Endothelial cell of umbilical vein (primary cell): ENCODE measurements around the gene ZSWIM4. TPM values are rescaled to one million over a fixed set of nuclear protein-coding genes. Genes with fewer than 3 reads are reported as not detected.
A peak's percentile ranks its signal among the peaks of the same experiment; 100 is the strongest.

Experiments
- BruUV-seq: library from RNA; stranded (reverse); fragments of 400-500 nt; replicated peaks from 2 replicates; lab custom pipeline; 2021; lab: Mats Ljungman, UMichigan
- CTCF ChIA-PET: fragments of 300-600, 350-600 bp; sonication (Branson Sonifier 250); formaldehyde crosslinking; loops from one replicate; lab custom pipeline; 2021; ENCODE audit warnings: antibody characterized with exemption, inconsistent platforms; lab: Charles Lee
- POLR2A ChIA-PET: fragments of 300-600, 350-600 bp; sonication (Branson Sonifier 250); formaldehyde crosslinking; loops from one replicate; lab custom pipeline; 2021; ENCODE audit warnings: antibody characterized with exemption, inconsistent platforms; lab: Charles Lee
- DNase-seq: peaks from one replicate; pipeline ENCODE4 v3.0.0-alpha.2; 2011; ENCODE audit warnings: low read depth, low spot score
- FAIRE-seq: peaks from 2 replicates; lab custom pipeline; 2011; peaks lifted over from hg19 to GRCh38; lab: Jason Lieb, UNC
- H2AFZ ChIP-seq: 2 replicates; pipeline ENCODE4 v1.6.0; 2012; ENCODE audit warnings: low read depth, low read length, control low read depth, inconsistent platforms
- H3K27ac ChIP-seq: 2 replicates; pipeline ENCODE4 v1.5.1; 2011; ENCODE audit warnings: low read depth, mild to moderate bottlenecking, control low read depth, low read length, moderate library complexity; ENCODE audit not compliant: insufficient read depth
- H3K27me3 ChIP-seq, 2 experiments: 2 replicates each; pipeline versions ENCODE4 v1.6.0 to v1.6.1; 2011; ENCODE audit warnings: low read length in 2 of 2, mixed read lengths in 1 of 2; ENCODE audit not compliant: control insufficient read depth in 2 of 2, insufficient read depth in 2 of 2
- H3K36me3 ChIP-seq, 2 experiments: 2 replicates in 1 of 2; 3 replicates in 1 of 2; pipeline ENCODE4 v1.5.1; 2011; ENCODE audit warnings: low read length in 2 of 2, mild to moderate bottlenecking in 1 of 2, moderate library complexity in 1 of 2; ENCODE audit not compliant: control insufficient read depth in 2 of 2, insufficient read depth in 2 of 2; ENCODE audit errors: extremely low read depth in 1 of 2
- H3K4me1 ChIP-seq: 3 replicates; pipeline ENCODE4 v1.5.1; 2011; ENCODE audit warnings: mild to moderate bottlenecking, low read length; ENCODE audit not compliant: control insufficient read depth, insufficient read depth; ENCODE audit errors: extremely low read depth
- H3K4me2 ChIP-seq: 2 replicates; pipeline ENCODE4 v1.6.1; 2011; ENCODE audit warnings: low read length, control low read depth, mixed read lengths; ENCODE audit not compliant: insufficient read depth
- H3K4me3 ChIP-seq, 3 experiments: fragments of 200-600 bp in 1 of 3; sonication (generic), shearing (Covaris generic) in 1 of 3; replicated peaks in 1 of 3; 2 replicates each; pipeline ENCODE4 v1.5.1; 2011 to 2016; ENCODE audit warnings: control low read depth in 3 of 3, low read length in 3 of 3, mild to moderate bottlenecking in 2 of 3, inconsistent platforms in 1 of 3, low read depth in 1 of 3, moderate library complexity in 1 of 3; ENCODE audit not compliant: insufficient read depth in 1 of 3
- H3K79me2 ChIP-seq: 2 replicates; pipeline ENCODE4 v1.6.0; 2012; ENCODE audit warnings: low read length, inconsistent platforms; ENCODE audit not compliant: control insufficient read depth, insufficient read depth
- H3K9ac ChIP-seq: replicated peaks from 2 replicates; pipeline ENCODE3; 2011; ENCODE audit warnings: low read length, control low read depth; ENCODE audit not compliant: insufficient read depth; ENCODE audit errors: extremely low read depth
- H3K9me1 ChIP-seq: replicated peaks from 3 replicates; pipeline ENCODE4 v1.6.0; 2011; ENCODE audit warnings: mild to moderate bottlenecking, low read length; ENCODE audit not compliant: control insufficient read depth, insufficient read depth; ENCODE audit errors: extremely low read depth
- H3K9me3 ChIP-seq: replicated peaks from 2 replicates; pipeline ENCODE4 v1.5.1; 2012; ENCODE audit warnings: low read length, inconsistent platforms; ENCODE audit not compliant: control insufficient read depth, insufficient read depth
- H4K20me1 ChIP-seq: replicated peaks from 2 replicates; pipeline ENCODE3; 2011; ENCODE audit warnings: mild to moderate bottlenecking, low read length; ENCODE audit not compliant: control insufficient read depth, insufficient read depth; ENCODE audit errors: extremely low read depth
- CTCF ChIP-seq, 2 donors: IDR thresholded peaks; 1 replicate in 1 of 2; 2 replicates in 1 of 2; pipeline ENCODE4 v1.5.1; 2011; ENCODE audit warnings: low read length in 2 of 2, mild to moderate bottlenecking in 2 of 2, moderate library complexity in 2 of 2, control low read depth in 1 of 2, inconsistent platforms in 1 of 2, low read depth in 1 of 2; ENCODE audit not compliant: insufficient read depth in 1 of 2; ENCODE audit errors: extremely low read depth in 1 of 2
- EZH2 ChIP-seq: IDR thresholded peaks from 2 replicates; pipeline ENCODE4 v1.6.1; 2012; ENCODE audit warnings: borderline replicate concordance, low read depth, mild to moderate bottlenecking, moderate library complexity, low read length, inconsistent platforms; ENCODE audit not compliant: severe bottlenecking
- FOS ChIP-seq: IDR thresholded peaks from 2 replicates; pipeline ENCODE4 v1.6.1; 2011; ENCODE audit warnings: mild to moderate bottlenecking, low read length, moderate library complexity, borderline replicate concordance; ENCODE audit not compliant: insufficient read depth
- GATA2 ChIP-seq: IDR thresholded peaks from 2 replicates; pipeline ENCODE4 v1.7.0; 2011; ENCODE audit warnings: low read depth, mild to moderate bottlenecking, moderate library complexity, mixed read lengths, low read length; ENCODE audit not compliant: insufficient read length, insufficient read depth
- JUN ChIP-seq: IDR thresholded peaks from 2 replicates; pipeline ENCODE4 v1.6.1; 2011; ENCODE audit warnings: borderline replicate concordance, low read depth; ENCODE audit not compliant: insufficient read length, insufficient read depth
- MAX ChIP-seq: IDR thresholded peaks from 2 replicates; pipeline ENCODE4 v1.6.1; 2011; ENCODE audit not compliant: insufficient read depth, insufficient read length
- MYC ChIP-seq: IDR thresholded peaks from one replicate; pipeline ENCODE4 v1.6.1; 2011; ENCODE audit warnings: mild to moderate bottlenecking, low read depth, low read length
- POLR2A ChIP-seq: IDR thresholded peaks from 2 replicates; pipeline ENCODE4 v1.6.1; 2012; ENCODE audit warnings: low read depth, mild to moderate bottlenecking, control low read depth, low read length
- POLR2AphosphoS5 ChIP-seq: IDR thresholded peaks from 2 replicates; pipeline ENCODE4 v1.6.1; 2012; ENCODE audit warnings: low read depth, mild to moderate bottlenecking, control low read depth, low read length, moderate library complexity; ENCODE audit not compliant: insufficient read depth
- dilution Hi-C: fragments of 300-500 bp; cut with MboI; formaldehyde crosslinking; loops from one replicate; pipeline ENCODE4 v1.15.0; 2019; ENCODE audit warnings: low sequenced_read_pairs; ENCODE audit not compliant: extremely low pct_ligation_motif_present
- intact Hi-C: fragments of 100-400 bp; cut with micrococcal nuclease; formaldehyde crosslinking; loops from one replicate; pipeline ENCODE4 v1.10.0; 2022
- polyA plus RNA-seq, 4 experiments: library from polyadenylated mRNA; depleted of rRNA in 3 of 4; stranded (reverse) in 3 of 4; unstranded in 1 of 4; fragments of >200 nt; gene quantifications; 2 replicates each; pipeline versions ENCODE4 v1.2.1 to v1.2.3, GENCODE V29; 2011 to 2012; ENCODE audit warnings: missing spikeins in 1 of 4
- total RNA-seq: library from RNA; stranded (reverse); gene quantifications from 2 replicates; pipeline ENCODE4 v1.2.3, GENCODE V29; 2021

The ZSWIM4 gene
- total and polyA plus RNA-seq, 2 donors (not counting 3 experiments of a cell fraction or from before 2014, with no cell fraction given), result 12.7 to 26.6 TPM

GRCh38 chr19:13747098-13747453, 48.2 kb upstream of the ZSWIM4 start:
- H4K20me1 ChIP-seq, result no peaks in the 10 kb centered on the region
- dilution Hi-C loops (no loop called here), intact Hi-C loops (loop anchor here (1.0 to 5.0 kb wide), 2 partner anchors 16 to 260 kb away; partner anchors contain the start of gene RFX1)
- CTCF ChIA-PET, result interaction anchor here (0.8 to 2.2 kb wide), 6 partner anchors 15 to 469 kb away, joined by 3 to 16 read pairs (median 6); partner anchors contain the start of gene MRI1
- no peak overlapping the region for H3K4me3 ChIP-seq
- BruUV-seq, result no TSS peak
- peaks cover 23% of the 10 kb centered on the region for H3K4me1 ChIP-seq
- no peak overlapping the region for H3K4me2 ChIP-seq
- POLR2A ChIA-PET, result interaction anchor here (1.2 to 2.0 kb wide), 2 partner anchors 15 to 48 kb away, joined by 4 to 7 read pairs; partner anchors contain the start of gene ZSWIM4
- no peaks in the 10 kb centered on the region for H3K27me3 ChIP-seq
- H3K9me3 ChIP-seq, result no peaks in the 10 kb centered on the region
- H3K27ac ChIP-seq, result no peak overlapping the region
- peaks cover 18% of the 10 kb centered on the region for H3K79me2 ChIP-seq
- H2AFZ ChIP-seq, result peak overlapping the region; percentile 50
- no peaks in the 10 kb centered on the region for H3K9me1 ChIP-seq
- DNase-seq (no peak), FAIRE-seq (no peak)
- no peak overlapping the region for H3K9ac ChIP-seq
- H3K36me3 ChIP-seq, result peaks cover 0 to 2% of the 10 kb centered on the region in 2 experiments
- TF ChIP-seq MAX, result no peak
- no peak for TF ChIP-seq FOS
- TF ChIP-seq CTCF (IDR thresholded peaks at IDR 0.05; ENCODE audit: extremely low read depth in 1 of 2, insufficient read depth in 1 of 2, low read depth in 1 of 2, low read length in 2 of 2), result no peak
- TF ChIP-seq MYC, result no peak
- no peak for TF ChIP-seq POLR2AphosphoS5
- no peak for TF ChIP-seq POLR2A
- no peak for TF ChIP-seq EZH2
- no peak for TF ChIP-seq JUN
- no peak for TF ChIP-seq GATA2
